B cell (primary cell): ENCODE results near the gene ZNF84. TPM values are rescaled to one million over a fixed set of nuclear protein-coding genes. Genes with fewer than 3 reads are reported as not detected.
A peak's percentile ranks its signal among the peaks of the same experiment; 100 is the strongest.

Experiments
- ATAC-seq: fragments of 200-7000 bp; cut with Tn5 transposase; one replicate; pipeline ENCODE4 v1.10.0; 2021; ENCODE audit warnings: low read depth, mild to moderate bottlenecking, moderate number of reproducible peaks, moderate library complexity
- CTCF ChIA-PET: fragments of 350-600 bp; sonication (Branson Sonifier 250); formaldehyde crosslinking; loops from one replicate; lab custom pipeline; 2021; ENCODE audit warnings: antibody characterized with exemption, inconsistent platforms; lab: Charles Lee
- POLR2A ChIA-PET: fragments of 350-600 bp; sonication (Branson Sonifier 250); formaldehyde crosslinking; loops from one replicate; lab custom pipeline; 2021; ENCODE audit warnings: antibody characterized with exemption; lab: Charles Lee
- DNase-seq: peaks from one replicate; pipeline ENCODE4 v3.0.0; 2013
- H2AFZ ChIP-seq: 2 replicates; pipeline ENCODE4 v1.6.1; 2012; ENCODE audit warnings: mild to moderate bottlenecking, low read depth, low read length; ENCODE audit not compliant: insufficient read depth, poor library complexity, severe bottlenecking
- H3K27ac ChIP-seq, 2 donors: 1 replicate in 1 of 2; 2 replicates in 1 of 2; pipeline ENCODE4 v1.5.1; 2012 to 2013; ENCODE audit warnings: low read length in 2 of 2, mild to moderate bottlenecking in 2 of 2, moderate library complexity in 1 of 2
- H3K27me3 ChIP-seq, 4 experiments: fragments of 200-600 bp in 1 of 4; sonication (generic) in 1 of 4; replicated peaks in 1 of 4; 1 replicate in 2 of 4; 2 replicates in 2 of 4; pipeline versions ENCODE4 v1.6.1 to v1.7.0; 2013 to 2016; ENCODE audit warnings: low read length in 3 of 4, mild to moderate bottlenecking in 2 of 4, mixed read lengths in 1 of 4, moderate library complexity in 1 of 4; ENCODE audit not compliant: insufficient read depth in 4 of 4, control insufficient read depth in 3 of 4; ENCODE audit errors: control extremely low read depth in 1 of 4
- H3K36me3 ChIP-seq, 2 experiments: replicated peaks in 1 of 2; 1 replicate in 1 of 2; 2 replicates in 1 of 2; pipeline versions ENCODE4 v1.6.1 to v1.7.1; 2013; ENCODE audit warnings: low read length in 1 of 2; ENCODE audit not compliant: insufficient read depth in 2 of 2, control insufficient read depth in 1 of 2; ENCODE audit errors: control extremely low read depth in 1 of 2, extremely low read depth in 1 of 2
- H3K4me1 ChIP-seq, 2 donors: fragments of 200-600 bp in 1 of 2; sonication (generic) in 1 of 2; 1 replicate in 1 of 2; 2 replicates in 1 of 2; pipeline versions ENCODE4 v1.5.1 to v1.6.1; 2013 to 2017; ENCODE audit warnings: low read length in 2 of 2; ENCODE audit not compliant: control insufficient read depth in 2 of 2, insufficient read depth in 2 of 2
- H3K4me2 ChIP-seq: replicated peaks from 2 replicates; pipeline ENCODE3; 2012; ENCODE audit warnings: mild to moderate bottlenecking, low read depth, low read length; ENCODE audit not compliant: poor library complexity, severe bottlenecking
- H3K4me3 ChIP-seq, 5 experiments: fragments of 200-600 bp in 1 of 5; sonication (generic) in 1 of 5; 1 replicate in 3 of 5; 2 replicates in 2 of 5; pipeline versions ENCODE4 v1.5.1 to v1.7.0; 2011 to 2016; ENCODE audit warnings: low read length in 4 of 5, mild to moderate bottlenecking in 4 of 5, low read depth in 2 of 5, control low read depth in 1 of 5, moderate library complexity in 1 of 5; ENCODE audit not compliant: insufficient read depth in 1 of 5; ENCODE audit errors: control extremely low read depth in 1 of 5, extremely low read depth in 1 of 5
- H3K79me2 ChIP-seq: fragments of 200-600 bp; sonication (generic); one replicate; pipeline ENCODE4 v1.6.0; 2016; ENCODE audit warnings: low read length; ENCODE audit not compliant: control insufficient read depth, insufficient read depth
- H3K9ac ChIP-seq: fragments of 200-600 bp; sonication (generic); 2 replicates; pipeline ENCODE4 v1.6.1; 2017; ENCODE audit warnings: mild to moderate bottlenecking, low read length, moderate library complexity
- H3K9me3 ChIP-seq, 3 donors: one replicate each; pipeline versions ENCODE4 v1.6.1 to v1.7.1; 2013; ENCODE audit warnings: low read length in 2 of 3; ENCODE audit not compliant: control insufficient read depth in 2 of 3, insufficient read depth in 1 of 3; ENCODE audit errors: control extremely low read depth in 1 of 3
- H4K20me1 ChIP-seq: 2 replicates; pipeline ENCODE4 v1.6.0; 2012; ENCODE audit warnings: mild to moderate bottlenecking, low read length; ENCODE audit not compliant: insufficient read depth, control insufficient read depth, poor library complexity, severe bottlenecking
- H3K27ac Mint-ChIP-seq: one replicate; pipeline ENCODE4 v1.8.0; 2021; ENCODE audit warnings: mixed read lengths
- H3K27me3 Mint-ChIP-seq: one replicate; pipeline ENCODE4 v1.8.0; 2021; ENCODE audit warnings: mixed read lengths
- H3K4me1 Mint-ChIP-seq: one replicate; pipeline ENCODE4 v1.8.0; 2021; ENCODE audit warnings: mixed read lengths
- H3K4me3 Mint-ChIP-seq: one replicate; pipeline ENCODE4 v1.8.0; 2021; ENCODE audit warnings: mixed read lengths
- H3K9me3 Mint-ChIP-seq: one replicate; pipeline ENCODE4 v1.8.0; 2022; ENCODE audit warnings: mixed read lengths; ENCODE audit not compliant: insufficient read depth
- EZH2 ChIP-seq: IDR thresholded peaks from 2 replicates; pipeline ENCODE4 v1.6.1; 2012; ENCODE audit warnings: borderline replicate concordance, low read depth, mild to moderate bottlenecking, moderate library complexity, low read length; ENCODE audit not compliant: insufficient read depth, poor library complexity, severe bottlenecking
- WGBS: methylation state at CpG from one replicate; pipeline ENCODE4 v1.1.5; 2013; ENCODE audit warnings: missing lambda C conversion rate; ENCODE audit not compliant: insufficient coverage; 5-methylcytosine and 5-hydroxymethylcytosine counted together
- intact Hi-C: fragments of 100-400 bp; cut with micrococcal nuclease; formaldehyde crosslinking; loops from one replicate; pipeline ENCODE4 v1.10.0; 2022
- polyA plus RNA-seq: library from polyadenylated mRNA; depleted of rRNA; stranded (reverse); fragments of >200 nt; gene quantifications from 2 replicates; pipeline ENCODE4 v1.2.3, GENCODE V29; 2012
- total RNA-seq, 2 donors: library from RNA; stranded (reverse); fragments of 120-200 nt in 1 of 2; gene quantifications; 1 replicate in 1 of 2; 2 replicates in 1 of 2; pipeline versions ENCODE4 v1.2.3 to v1.2.4, GENCODE V29; 2013 to 2022
- TF ChIP-seq, protein P1 (sequence below): fragments of 200-600 bp; IDR thresholded peaks from one replicate; pipeline ENCODE4 v1.8.0; 2022; ENCODE audit warnings: antibody characterized with exemption, mild to moderate bottlenecking

Gene ZNF84
- total and polyA plus RNA-seq, 2 donors (not counting 1 experiment from before 2014, with no cell fraction given): 17.6 to 48.4 TPM

DNA sequence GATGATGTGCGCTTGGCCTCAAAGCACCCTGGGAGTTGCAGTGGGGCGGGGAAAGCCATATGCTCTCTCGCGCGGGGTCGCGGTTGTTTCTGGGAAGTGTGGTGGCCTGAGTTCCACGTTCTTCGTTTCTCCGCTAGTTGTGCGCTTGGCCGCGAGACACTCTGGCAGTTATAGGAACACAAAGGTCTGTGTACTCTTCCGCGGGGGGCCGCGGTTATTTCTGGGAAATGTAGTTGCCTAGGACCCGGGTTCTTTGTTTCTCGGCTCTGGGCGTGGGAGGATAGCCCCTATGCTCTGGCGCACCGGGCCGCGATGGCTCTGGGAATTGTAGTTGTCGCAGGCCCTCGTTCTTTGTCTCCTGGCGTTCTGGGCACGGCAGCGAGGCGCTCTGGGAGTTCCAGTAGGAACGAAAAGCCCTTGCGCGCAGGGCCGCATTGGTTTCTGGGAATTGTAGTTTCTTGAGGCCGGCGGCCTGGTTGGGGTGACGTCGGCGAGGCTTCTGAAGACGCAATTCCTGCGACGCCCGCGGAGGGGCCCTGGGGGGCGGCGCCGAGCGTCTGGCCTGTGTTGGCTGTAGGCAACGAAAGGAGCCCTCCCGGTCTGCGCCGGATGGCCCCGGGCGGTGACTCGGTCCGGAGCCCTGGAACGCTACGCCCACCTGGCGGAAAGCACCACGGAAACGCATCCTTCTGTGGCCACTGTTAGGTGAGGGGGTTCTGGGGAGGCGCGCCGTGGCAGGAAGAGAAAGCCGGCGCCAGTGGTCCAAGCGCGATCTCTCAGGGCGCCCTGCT, 43.3 kb downstream of the ZNF84 start, which contains the start of gene ZNF140:
ZNF140 (plus strand) TSS at position 556 of the 791 bp plus-strand sequence. CDS start 398 bp downstream, outside the sequence.
- Histone ChIP-seq H3K9ac (peak within 1 kb of the TSS; percentile 98), H3K4me3 (peak within 1 kb of the TSS; percentile 63 to 95 (median 84)), H3K27ac (peak within 1 kb of the TSS; percentile 99), H3K4me2 (peak within 1 kb of the TSS; percentile 81), H3K4me1 (peaks cover 12 to 15% of the 10 kb centered on the region in 2 donors), H3K9me3 (peaks cover 25 to 75% (median 64%) of the 10 kb centered on the region in 3 donors), H2AFZ (peak within 1 kb of the TSS; percentile 84), H3K79me2 (peaks cover 12% of the 10 kb centered on the region), H3K36me3 (peaks cover 12 to 28% of the 10 kb centered on the region in 2 experiments), H4K20me1 (no peaks in the 10 kb centered on the region), H3K27me3 (no peaks in the 10 kb centered on the region)
- Mint-ChIP-seq H3K4me1 (peaks cover 8% of the 10 kb centered on the region), H3K9me3 (peaks cover 24% of the 10 kb centered on the region), H3K4me3 (no peak within 1 kb of the TSS), H3K27me3 (no peaks in the 10 kb centered on the region), H3K27ac (peak within 1 kb of the TSS; percentile 26)
- TF ChIP-seq EZH2: no peak
- TF ChIP-seq, protein P1, sequence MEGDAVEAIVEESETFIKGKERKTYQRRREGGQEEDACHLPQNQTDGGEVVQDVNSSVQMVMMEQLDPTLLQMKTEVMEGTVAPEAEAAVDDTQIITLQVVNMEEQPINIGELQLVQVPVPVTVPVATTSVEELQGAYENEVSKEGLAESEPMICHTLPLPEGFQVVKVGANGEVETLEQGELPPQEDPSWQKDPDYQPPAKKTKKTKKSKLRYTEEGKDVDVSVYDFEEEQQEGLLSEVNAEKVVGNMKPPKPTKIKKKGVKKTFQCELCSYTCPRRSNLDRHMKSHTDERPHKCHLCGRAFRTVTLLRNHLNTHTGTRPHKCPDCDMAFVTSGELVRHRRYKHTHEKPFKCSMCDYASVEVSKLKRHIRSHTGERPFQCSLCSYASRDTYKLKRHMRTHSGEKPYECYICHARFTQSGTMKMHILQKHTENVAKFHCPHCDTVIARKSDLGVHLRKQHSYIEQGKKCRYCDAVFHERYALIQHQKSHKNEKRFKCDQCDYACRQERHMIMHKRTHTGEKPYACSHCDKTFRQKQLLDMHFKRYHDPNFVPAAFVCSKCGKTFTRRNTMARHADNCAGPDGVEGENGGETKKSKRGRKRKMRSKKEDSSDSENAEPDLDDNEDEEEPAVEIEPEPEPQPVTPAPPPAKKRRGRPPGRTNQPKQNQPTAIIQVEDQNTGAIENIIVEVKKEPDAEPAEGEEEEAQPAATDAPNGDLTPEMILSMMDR: peak; percentile 47
- ChIA-PET CTCF (interaction anchor here (0.6 to 1.1 kb wide), 2 partner anchors 33 to 101 kb away, joined by 3 to 9 read pairs; partner anchors contain the start of gene ZNF268), POLR2A (interaction anchor here (0.6 to 1.1 kb wide), 12 partner anchors 22 to 597 kb away, joined by 3 to 13 read pairs (median 4); partner anchors contain the start of genes CHFR, GOLGA3, ZNF10 and ZNF26)
- peak; percentile 63 for ATAC-seq
- intact Hi-C loops: loop anchor here (1.0 kb wide), 5 partner anchors 50 to 176 kb away; partner anchors contain the start of genes ZNF10, ZNF26, ZNF605 and ZNF891
- peak; percentile 99 for DNase-seq
- WGBS: 0% methylated on average over 69 of the region's 69 CpGs
